Coronary artery (tissue), 2 donors: ENCODE measurements around the gene ANKRD62.
"Not testable (repeated sequence)": the region's sequence is repeated elsewhere in the genome, so short reads cannot be mapped to it uniquely, and the experiment has no call there.

Source experiments
- DNase-seq: peaks from one replicate; pipeline ENCODE4 v3.0.0-alpha.2; 2017; ENCODE audit warnings: low spot score
- H3K27ac ChIP-seq, 2 donors: fragments of 200-600 bp; sonication (generic); one replicate each; pipeline ENCODE4 v1.5.1; 2016 to 2019
- H3K4me3 ChIP-seq: fragments of 200-600 bp; sonication (generic); 2 replicates; pipeline ENCODE4 v1.5.1; 2016; ENCODE audit warnings: mild to moderate bottlenecking, moderate library complexity
- CTCF ChIP-seq: fragments of 200-600 bp; sonication (generic); IDR thresholded peaks from one replicate; pipeline ENCODE4 v1.5.1; 2019; ENCODE audit warnings: antibody characterized with exemption

The ANKRD62 gene

GRCh38 chr18:12066910-12067511 is 26.6 kb upstream of the ANKRD62 start:
- TF ChIP-seq CTCF, result no peak
- Histone ChIP-seq H3K4me3 (no peak overlapping the region), H3K27ac (no peak overlapping the region)
- DNase-seq, result no peak

GRCh38 chr18:12067671-12068070 is 26.0 kb upstream of the ANKRD62 start:
- Histone ChIP-seq H3K4me3 (no peak overlapping the region), H3K27ac (no peak overlapping the region)
- no peak for TF ChIP-seq CTCF
- DNase-seq, result no peak

- Histone ChIP-seq H3K27ac (peak overlapping the region in 1 of 2 donors; percentile 46), H3K4me3 (peak overlapping the region; percentile 63)
- TF ChIP-seq CTCF, result peak; percentile 51
- DNase-seq, result not testable (repeated sequence)
Measured at GRCh38 chr18:12068316-12068949, 25.2 kb upstream of the ANKRD62 start.

- Histone ChIP-seq H3K4me3 (peak overlapping the region; percentile 63), H3K27ac (peak overlapping the region in 1 of 2 donors; percentile 3)
- no peak for DNase-seq
- TF ChIP-seq CTCF, result no peak
Measured at GRCh38 chr18:12068950-12069320, 24.7 kb upstream of the ANKRD62 start.

- not testable (repeated sequence) for DNase-seq, H3K27ac ChIP-seq, H3K4me3 ChIP-seq
Measured at GRCh38 chr18:12071066-12071465, 22.6 kb upstream of the ANKRD62 start.

GRCh38 chr18:12072996-12073395 is 20.6 kb upstream of the ANKRD62 start:
- no peak for TF ChIP-seq CTCF

GRCh38 chr18:12074736-12075135 is 18.9 kb upstream of the ANKRD62 start:
- no peak for TF ChIP-seq CTCF
- no peak overlapping the region for H3K4me3 ChIP-seq
- H3K27ac ChIP-seq, result no peak overlapping the region
- no peak for DNase-seq

More at GRCh38 chr18:12072996-12073395, 20.6 kb upstream of the ANKRD62 start:
- H3K27ac ChIP-seq, result no peak overlapping the region
- H3K4me3 ChIP-seq, result no peak overlapping the region
- no peak for DNase-seq
